GM12872 (cell line): ENCODE measurements around the gene KIF16B.

Experiments used
- TF ChIP-seq, protein P1 (sequence below): IDR thresholded peaks from 3 replicates; pipeline ENCODE4 v1.5.1; 2011; ENCODE audit warnings: low read depth, mild to moderate bottlenecking, low read length, moderate library complexity; ENCODE audit not compliant: insufficient read depth

The KIF16B gene

DNA sequence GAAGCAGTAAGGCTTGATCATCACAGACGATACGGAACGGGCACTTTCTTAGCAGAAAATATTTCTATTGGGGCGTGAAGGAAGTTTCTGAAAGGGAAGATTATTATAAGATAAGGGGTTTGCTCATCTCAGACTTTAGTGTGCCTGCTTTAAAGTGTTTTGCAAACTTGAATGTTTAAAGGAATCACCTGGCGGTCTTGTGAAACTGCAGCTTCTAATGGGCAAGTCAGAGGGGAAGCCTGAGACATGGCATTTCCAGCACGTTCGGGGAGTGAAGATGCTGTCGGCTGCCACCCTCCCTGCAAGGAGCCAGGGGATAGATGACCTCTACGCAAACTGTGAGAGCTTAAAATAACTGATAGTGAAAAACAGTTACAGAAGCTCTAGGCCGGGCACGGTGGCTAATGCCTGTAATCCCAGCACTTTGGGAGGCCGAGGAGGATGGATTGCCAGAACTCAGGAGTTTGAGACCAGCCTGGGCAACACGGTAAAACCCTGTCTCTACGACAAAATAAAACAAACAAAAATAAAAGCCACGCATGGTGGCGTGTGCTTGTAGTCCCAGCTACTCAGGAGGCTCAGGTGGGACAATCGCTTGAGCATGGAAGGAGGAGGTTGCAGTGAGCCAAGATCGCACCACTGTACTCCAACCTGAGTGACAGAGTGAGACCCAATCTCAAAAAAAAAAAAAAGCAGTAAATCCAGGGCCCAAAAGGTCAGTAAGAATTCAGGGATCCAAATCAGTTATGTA, 2.3 kb upstream of the KIF16B start:
- TF ChIP-seq, protein P1, sequence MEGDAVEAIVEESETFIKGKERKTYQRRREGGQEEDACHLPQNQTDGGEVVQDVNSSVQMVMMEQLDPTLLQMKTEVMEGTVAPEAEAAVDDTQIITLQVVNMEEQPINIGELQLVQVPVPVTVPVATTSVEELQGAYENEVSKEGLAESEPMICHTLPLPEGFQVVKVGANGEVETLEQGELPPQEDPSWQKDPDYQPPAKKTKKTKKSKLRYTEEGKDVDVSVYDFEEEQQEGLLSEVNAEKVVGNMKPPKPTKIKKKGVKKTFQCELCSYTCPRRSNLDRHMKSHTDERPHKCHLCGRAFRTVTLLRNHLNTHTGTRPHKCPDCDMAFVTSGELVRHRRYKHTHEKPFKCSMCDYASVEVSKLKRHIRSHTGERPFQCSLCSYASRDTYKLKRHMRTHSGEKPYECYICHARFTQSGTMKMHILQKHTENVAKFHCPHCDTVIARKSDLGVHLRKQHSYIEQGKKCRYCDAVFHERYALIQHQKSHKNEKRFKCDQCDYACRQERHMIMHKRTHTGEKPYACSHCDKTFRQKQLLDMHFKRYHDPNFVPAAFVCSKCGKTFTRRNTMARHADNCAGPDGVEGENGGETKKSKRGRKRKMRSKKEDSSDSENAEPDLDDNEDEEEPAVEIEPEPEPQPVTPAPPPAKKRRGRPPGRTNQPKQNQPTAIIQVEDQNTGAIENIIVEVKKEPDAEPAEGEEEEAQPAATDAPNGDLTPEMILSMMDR = no peak

DNA sequence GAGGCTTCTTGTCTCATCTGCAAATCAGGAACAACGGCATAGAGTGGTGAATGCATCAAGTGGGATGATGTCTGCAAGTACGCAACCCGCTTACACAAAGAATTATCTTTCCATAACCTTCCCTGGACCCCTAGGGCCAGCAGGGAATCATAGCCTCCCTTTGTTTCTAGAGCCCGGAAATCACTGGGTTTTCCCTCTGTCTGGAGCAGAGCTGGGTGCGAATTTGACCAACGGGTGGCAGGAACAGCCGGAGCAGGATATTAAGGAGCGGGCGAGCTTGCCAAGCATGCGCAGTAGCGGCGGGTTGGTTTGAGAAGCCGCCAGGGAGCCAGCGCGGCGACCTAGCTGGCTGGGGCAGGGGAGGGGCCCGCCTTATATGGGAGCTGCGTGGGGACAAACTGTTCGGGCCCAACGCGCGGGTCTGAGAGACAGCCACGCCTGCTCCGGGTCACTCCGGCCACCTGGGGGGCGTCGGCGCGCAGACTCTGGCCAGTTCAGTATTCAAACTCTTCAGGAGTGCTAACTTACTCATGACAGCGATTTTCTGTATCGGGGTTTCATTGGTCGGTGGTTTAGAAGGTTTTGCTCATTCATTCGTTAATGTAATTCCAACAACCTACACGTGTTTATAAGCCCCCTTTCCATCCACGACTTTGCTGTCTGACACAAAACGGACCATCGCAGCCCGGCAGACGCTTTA, 1.6 kb upstream of the KIF16B start:
- TF ChIP-seq, protein P1 = no peak

DNA sequence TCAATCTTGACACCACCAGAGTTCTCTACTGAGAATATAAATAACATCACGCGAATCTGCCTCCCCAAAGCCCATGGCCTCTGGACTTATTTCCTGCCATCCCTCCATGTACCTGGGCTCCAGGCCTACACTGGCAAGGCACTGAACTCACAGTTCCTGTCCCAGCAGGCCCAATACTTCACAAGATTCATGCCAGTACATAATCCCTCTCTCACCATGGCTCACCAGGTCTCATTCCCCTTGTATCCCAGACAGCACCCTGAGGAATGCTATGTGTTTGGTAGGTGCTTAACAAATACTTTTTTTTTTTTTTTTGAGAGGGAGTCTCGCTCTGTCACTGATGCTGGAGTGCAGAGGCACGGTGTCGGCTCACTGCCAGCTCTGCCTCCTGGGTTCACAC, 1.9 kb downstream of the KIF16B start:
- TF ChIP-seq, protein P1 = no peak

DNA sequence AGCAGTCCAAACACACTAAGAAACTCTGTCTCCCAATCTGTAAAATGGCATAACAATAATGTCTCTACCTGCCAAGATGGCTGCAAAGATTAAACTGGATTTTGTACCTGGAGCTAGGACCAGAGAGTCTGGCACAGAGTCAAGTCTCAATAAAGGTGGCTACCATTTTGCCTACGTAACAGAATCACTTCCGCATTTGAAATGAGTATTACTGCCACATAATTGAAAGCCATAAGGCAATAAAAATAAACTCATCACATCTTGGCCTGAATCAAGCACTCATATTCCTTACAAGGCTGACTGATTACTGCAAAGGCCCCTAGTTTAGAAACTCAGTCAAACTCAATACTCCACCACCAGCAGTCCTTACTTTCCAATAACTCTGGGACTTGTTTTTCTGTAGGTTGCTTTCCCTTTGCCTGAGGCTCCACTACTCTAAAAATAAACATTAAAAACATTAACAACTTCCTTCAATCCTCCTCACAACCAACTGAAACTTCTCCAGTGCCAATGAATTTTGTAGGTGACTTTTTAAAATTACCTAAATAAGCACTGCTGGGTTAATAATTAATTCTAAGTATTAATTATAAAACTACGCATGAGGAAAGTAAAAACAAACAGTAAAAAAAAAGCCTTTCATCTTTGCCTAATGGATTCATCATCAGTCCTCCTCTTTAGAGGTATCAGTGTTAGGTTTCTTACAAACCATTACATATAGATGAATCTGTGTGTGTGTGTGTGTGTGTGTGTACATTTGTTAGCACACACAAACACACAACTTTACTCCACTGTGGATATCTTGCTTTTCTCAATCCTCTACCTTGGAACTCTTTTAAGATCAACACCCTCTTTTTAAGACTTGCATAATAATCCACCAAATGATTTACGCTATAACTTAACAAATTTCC, 3.7 kb downstream of the KIF16B start:
- TF ChIP-seq, protein P1 = no peak

DNA sequence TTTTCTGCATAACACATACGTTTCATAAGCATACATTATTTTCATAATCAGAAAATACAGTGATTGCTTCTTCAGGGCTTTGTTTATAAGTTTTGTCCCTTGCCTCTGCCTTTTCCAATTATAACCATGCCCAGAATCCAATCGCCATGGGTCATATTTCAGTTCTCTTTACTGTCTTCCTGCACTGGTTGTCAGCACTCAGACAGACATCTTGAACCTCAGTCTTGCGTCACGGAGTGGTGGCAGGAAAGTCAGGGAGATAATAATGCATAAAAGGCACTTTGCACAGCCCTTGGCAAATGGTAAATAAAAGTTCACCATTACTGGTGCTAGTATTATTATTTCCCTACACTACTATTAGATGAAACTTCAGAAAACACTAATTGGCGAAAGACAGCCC, 7.2 kb downstream of the KIF16B start:
- TF ChIP-seq, protein P1 = no peak

DNA sequence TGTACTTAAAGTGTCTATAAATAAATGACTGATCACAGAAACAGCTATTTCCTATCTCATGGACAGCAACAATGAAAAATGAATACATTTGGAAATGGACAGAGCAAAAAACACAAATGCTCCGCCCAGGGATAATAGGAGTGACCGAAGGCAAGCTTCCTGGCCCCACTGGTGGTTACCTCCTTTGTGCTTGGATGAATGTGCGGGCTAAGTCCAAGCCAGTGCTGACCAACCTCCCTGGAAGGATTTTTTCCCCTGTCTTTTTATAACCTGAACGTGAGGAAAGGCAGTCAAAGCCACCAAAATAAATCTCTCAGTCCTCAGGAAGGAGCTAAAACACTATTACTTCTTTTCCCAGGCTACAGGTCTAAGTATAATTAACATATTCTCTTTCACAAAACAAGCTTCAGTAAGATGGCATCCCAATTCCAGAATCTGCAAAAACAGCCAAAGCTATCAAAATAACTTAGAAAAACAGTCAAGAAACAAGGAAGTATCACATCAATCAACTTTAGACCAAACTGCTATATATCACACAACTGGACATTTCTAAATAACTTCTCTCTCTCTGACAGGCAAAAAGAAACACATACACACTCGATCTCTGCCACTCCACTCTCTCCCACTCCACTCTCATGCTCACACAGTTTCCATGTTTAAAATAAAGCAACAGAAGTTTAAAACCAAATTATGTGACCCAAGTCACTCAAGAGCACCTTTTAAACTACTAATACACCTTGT, 10.0 kb downstream of the KIF16B start:
- TF ChIP-seq, protein P1 = no peak
